Glutamatergic neuron (in vitro differentiated cells): ENCODE data around the gene FDX1. TPM values are rescaled to one million over a fixed set of nuclear protein-coding genes. Genes with fewer than 3 reads are reported as not detected.
"Not testable (repeated sequence)": the region's sequence is repeated elsewhere in the genome, so short reads cannot be mapped to it uniquely, and the experiment has no call there.

Source experiments
- DNase-seq: peaks from one replicate; pipeline ENCODE4 v3.0.0; 2022
- H3K27ac Mint-ChIP-seq: one replicate; pipeline ENCODE4 v1.8.0; 2020; ENCODE audit warnings: mild to moderate bottlenecking, mixed read lengths, inconsistent platforms; ENCODE audit not compliant: unreplicated experiment
- H3K27me3 Mint-ChIP-seq: one replicate; pipeline ENCODE4 v1.8.0; 2020; ENCODE audit warnings: mild to moderate bottlenecking, moderate library complexity, mixed read lengths, inconsistent platforms; ENCODE audit not compliant: unreplicated experiment
- H3K36me3 Mint-ChIP-seq: one replicate; pipeline ENCODE4 v1.8.0; 2020; ENCODE audit warnings: mild to moderate bottlenecking, mixed read lengths, inconsistent platforms; ENCODE audit not compliant: unreplicated experiment
- H3K4me1 Mint-ChIP-seq: one replicate; pipeline ENCODE4 v1.8.0; 2020; ENCODE audit warnings: mild to moderate bottlenecking, low read depth, mixed read lengths, inconsistent platforms; ENCODE audit not compliant: unreplicated experiment
- H3K4me3 Mint-ChIP-seq: one replicate; pipeline ENCODE4 v1.8.0; 2020; ENCODE audit warnings: mild to moderate bottlenecking, mixed read lengths, inconsistent platforms; ENCODE audit not compliant: unreplicated experiment
- H3K9me3 Mint-ChIP-seq: one replicate; pipeline ENCODE4 v1.8.0; 2020; ENCODE audit warnings: mild to moderate bottlenecking, moderate library complexity, mixed read lengths, inconsistent platforms; ENCODE audit not compliant: unreplicated experiment
- total RNA-seq: library from RNA; stranded (reverse); fragmentation: NEBNext Ultra II Directional; extraction: Animal tissue kit (Norgen Biotek cat#: 25700); gene quantifications from one replicate; pipeline ENCODE4 v1.2.1, GENCODE V29; 2021; ENCODE audit not compliant: unreplicated experiment
- TF ChIP-seq, protein P1 (sequence below): fragments of 200-600 bp; sonication (generic); IDR thresholded peaks from one replicate; pipeline ENCODE4 v1.5.0; 2021; ENCODE audit not compliant: partially characterized antibody, unreplicated experiment

FDX1 gene
- total RNA-seq, 1 donor from 2014 or later, result 5.4 TPM

DNA sequence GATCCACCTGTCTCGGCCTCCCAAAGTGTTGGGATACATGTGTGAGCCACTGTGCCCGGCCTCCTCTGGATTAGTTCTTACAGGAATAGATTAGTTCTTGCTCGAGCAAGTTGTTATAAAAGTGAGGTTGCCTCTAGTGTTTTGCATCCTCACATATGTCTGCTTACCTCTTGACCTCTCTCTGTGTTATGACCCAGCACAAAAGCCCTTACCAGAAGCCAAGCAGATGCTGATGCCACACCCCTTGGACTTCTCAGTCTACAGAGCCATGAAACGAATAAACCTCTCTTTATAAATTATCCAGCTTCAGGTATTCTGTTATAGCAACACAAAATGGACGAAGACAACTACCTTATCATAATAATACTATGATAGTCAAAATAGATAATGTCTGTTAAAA, 22.4 kb upstream of the FDX1 start:
- no peak for DNase-seq
- TF ChIP-seq, protein P1, sequence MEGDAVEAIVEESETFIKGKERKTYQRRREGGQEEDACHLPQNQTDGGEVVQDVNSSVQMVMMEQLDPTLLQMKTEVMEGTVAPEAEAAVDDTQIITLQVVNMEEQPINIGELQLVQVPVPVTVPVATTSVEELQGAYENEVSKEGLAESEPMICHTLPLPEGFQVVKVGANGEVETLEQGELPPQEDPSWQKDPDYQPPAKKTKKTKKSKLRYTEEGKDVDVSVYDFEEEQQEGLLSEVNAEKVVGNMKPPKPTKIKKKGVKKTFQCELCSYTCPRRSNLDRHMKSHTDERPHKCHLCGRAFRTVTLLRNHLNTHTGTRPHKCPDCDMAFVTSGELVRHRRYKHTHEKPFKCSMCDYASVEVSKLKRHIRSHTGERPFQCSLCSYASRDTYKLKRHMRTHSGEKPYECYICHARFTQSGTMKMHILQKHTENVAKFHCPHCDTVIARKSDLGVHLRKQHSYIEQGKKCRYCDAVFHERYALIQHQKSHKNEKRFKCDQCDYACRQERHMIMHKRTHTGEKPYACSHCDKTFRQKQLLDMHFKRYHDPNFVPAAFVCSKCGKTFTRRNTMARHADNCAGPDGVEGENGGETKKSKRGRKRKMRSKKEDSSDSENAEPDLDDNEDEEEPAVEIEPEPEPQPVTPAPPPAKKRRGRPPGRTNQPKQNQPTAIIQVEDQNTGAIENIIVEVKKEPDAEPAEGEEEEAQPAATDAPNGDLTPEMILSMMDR, result no peak
- Mint-ChIP-seq H3K27me3 (no peaks in the 10 kb centered on the region), H3K36me3 (no peaks in the 10 kb centered on the region), H3K4me3 (no peak overlapping the region), H3K4me1 (no peaks in the 10 kb centered on the region), H3K27ac (no peak overlapping the region), H3K9me3 (no peaks in the 10 kb centered on the region)

DNA sequence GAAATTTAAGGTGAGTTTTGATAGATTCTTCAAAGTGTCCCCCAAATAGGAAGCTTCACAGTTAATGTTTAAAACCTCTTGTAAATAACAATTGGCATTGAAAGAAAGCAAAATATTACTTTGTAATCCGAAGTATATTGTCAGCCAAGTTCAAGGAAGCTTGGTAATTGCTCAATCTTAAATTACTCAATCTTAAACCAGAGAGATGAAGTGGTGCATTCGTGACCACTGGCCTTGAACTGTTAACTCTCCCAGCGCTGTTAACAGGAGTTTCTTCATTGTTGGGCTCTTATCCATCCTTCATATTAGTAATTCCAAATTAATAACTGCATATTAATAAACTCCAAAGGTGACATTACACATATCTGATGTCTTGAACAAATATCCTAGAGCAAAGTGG, 20.6 kb upstream of the FDX1 start:
- H3K27me3 Mint-ChIP-seq, result no peaks in the 10 kb centered on the region
- H3K9me3 Mint-ChIP-seq, result no peaks in the 10 kb centered on the region
- H3K4me3 Mint-ChIP-seq, result no peak overlapping the region
- no peaks in the 10 kb centered on the region for H3K36me3 Mint-ChIP-seq
- H3K4me1 Mint-ChIP-seq, result no peaks in the 10 kb centered on the region
- TF ChIP-seq, protein P1, result no peak
- no peak for DNase-seq
- no peak overlapping the region for H3K27ac Mint-ChIP-seq

GRCh38 chr11:110410651-110411050, 19.1 kb upstream of the FDX1 start:
- H3K4me3 Mint-ChIP-seq, result no peak overlapping the region

DNA sequence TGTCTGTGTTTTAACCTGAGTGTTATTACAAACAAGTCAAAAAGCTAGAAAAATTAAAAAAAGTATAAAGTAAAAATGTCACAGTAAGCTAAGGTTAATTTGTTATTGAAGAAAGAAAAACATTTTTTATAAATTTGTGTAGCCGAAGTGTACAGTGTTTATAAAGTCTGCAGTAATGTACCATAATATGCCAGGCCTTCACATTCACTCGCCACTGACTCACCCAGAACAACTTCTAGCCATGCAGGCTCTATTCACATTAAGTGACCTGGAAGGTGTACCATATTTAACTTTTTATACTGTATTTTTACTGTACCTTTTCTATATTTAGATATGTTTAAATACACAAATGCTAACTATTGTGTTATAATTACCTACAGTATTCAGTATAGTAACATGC, 14.7 kb upstream of the FDX1 start:
- no peaks in the 10 kb centered on the region for H3K27me3 Mint-ChIP-seq
- TF ChIP-seq, protein P1, result no peak
- no peaks in the 10 kb centered on the region for H3K9me3 Mint-ChIP-seq
- no peaks in the 10 kb centered on the region for H3K36me3 Mint-ChIP-seq
- no peak for DNase-seq
- H3K4me1 Mint-ChIP-seq, result no peaks in the 10 kb centered on the region
- no peak overlapping the region for H3K4me3 Mint-ChIP-seq
- no peak overlapping the region for H3K27ac Mint-ChIP-seq

More at GRCh38 chr11:110410651-110411050, 19.1 kb upstream of the FDX1 start:
- Mint-ChIP-seq H3K9me3 (no peaks in the 10 kb centered on the region), H3K27ac (no peak overlapping the region), H3K36me3 (no peaks in the 10 kb centered on the region), H3K27me3 (no peaks in the 10 kb centered on the region), H3K4me1 (no peaks in the 10 kb centered on the region)
- TF ChIP-seq, protein P1, result no peak
- DNase-seq, result no peak

DNA sequence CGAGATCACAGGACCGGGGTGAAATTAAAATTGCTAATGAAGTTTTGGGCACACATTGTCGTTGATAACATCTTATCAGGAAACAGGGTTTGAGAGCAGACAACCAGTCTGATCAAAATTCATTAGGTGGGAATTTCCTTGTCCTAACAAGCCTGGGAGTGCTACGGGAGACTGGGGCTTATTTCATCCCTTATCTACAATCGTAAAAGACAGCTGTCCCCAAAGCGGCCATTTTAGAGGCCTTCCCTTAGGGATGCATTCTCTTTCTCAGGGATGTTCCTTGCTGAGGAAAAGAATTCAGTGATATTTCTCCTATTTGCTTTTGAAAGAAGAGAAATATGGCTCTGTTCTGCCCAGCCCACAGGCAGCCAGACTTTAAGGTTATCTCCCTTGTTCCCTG, 8.1 kb upstream of the FDX1 start:
- H3K27ac Mint-ChIP-seq, H3K4me1 Mint-ChIP-seq, DNase-seq, H3K36me3 Mint-ChIP-seq, H3K9me3 Mint-ChIP-seq, H3K27me3 Mint-ChIP-seq, H3K4me3 Mint-ChIP-seq: not testable (repeated sequence)
